ENCODE data around the gene GLIPR2.
"Not testable (repeated sequence)": the region's sequence is repeated elsewhere in the genome, so short reads cannot be mapped to it uniquely, and the experiment has no call there.

GLIPR2 gene

GRCh38 chr9:36136272-36136893 lies at the start of gene GLIPR2:
GLIPR2 (plus strand) TSS chr9:36136733; CDS start chr9:36136779, 46 bp downstream.
- peak; percentile 17 for DNase-seq

- DNase-seq, result not testable (repeated sequence)
These were observed 49.5 kb upstream of the GLIPR2 start for GRCh38 chr9:36087054-36087453.

DNA sequence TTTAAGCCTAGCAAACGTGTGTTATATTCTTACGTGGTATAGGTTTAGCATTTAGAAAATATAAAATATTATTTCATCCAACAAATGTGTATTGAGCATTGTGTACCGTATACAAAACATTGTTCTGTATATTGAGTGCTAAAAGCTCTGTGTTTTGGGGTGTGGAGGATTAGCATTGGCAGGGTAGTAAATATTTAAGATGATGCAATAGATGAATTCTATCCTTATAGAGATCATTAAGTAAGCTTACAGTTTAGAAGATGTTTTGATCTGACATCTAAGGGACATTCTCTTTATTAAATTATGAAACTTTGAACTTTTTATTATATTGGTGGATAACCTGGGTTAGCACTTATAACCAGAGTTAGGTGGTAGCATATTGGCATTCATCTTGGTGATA lies 48.5 kb upstream of the GLIPR2 start:
- DNase-seq, result no peak

DNA sequence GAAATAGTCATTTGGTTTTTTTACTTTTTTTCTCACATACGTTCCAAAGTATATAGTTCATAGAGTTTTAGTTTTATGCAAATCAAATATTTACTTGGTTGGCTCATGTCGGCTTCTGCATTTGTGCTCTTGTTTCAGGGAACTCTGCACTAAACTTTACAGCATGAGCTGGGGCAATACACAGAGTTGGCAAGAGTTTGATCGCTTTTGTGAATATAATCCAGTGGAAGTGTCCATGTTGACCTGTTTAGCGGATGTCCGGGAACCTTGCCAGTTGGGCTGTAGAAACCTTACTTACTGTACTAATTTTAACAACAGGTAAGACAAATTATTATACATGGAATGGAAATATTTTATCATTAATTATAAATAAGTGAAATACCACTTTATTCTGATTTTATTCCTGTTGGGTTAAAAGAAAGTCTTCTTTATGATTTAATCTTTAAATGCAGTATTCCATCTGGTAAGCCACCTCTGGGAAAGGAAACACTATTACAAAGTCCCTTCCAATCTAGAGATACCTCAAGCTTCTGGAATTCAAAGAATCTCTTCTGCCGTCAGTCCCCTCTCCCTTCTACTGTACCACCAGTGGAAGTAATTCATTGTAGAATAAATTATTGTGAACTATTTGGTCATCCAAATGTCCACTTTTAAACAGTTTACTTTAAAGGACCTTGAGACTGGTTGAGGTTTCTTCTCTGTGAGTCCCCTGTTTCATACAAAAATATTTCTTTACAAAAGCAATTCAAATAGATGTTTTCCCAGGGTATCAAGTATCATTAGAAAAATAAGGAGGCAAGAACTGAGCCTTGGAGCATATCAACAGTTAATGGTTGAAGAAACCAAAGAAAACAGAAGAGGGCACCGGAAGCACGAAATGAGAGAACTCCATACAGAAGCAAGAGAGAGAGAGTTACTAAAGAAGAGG lies 45.2 kb upstream of the GLIPR2 start:
- DNase-seq, result no peak

- DNase-seq, result no peak
These were observed 44.5 kb upstream of the GLIPR2 start for GRCh38 chr9:36092014-36092413.

GRCh38 chr9:36092509-36093215 lies 43.9 kb upstream of the GLIPR2 start:
- DNase-seq, result no peak

GRCh38 chr9:36093384-36093783 lies 43.1 kb upstream of the GLIPR2 start:
- no peak for DNase-seq

GRCh38 chr9:36099718-36100117 lies 36.8 kb upstream of the GLIPR2 start:
- DNase-seq, result no peak

- no peak for DNase-seq
These were observed 36.0 kb upstream of the GLIPR2 start for GRCh38 chr9:36100532-36100931.

DNA sequence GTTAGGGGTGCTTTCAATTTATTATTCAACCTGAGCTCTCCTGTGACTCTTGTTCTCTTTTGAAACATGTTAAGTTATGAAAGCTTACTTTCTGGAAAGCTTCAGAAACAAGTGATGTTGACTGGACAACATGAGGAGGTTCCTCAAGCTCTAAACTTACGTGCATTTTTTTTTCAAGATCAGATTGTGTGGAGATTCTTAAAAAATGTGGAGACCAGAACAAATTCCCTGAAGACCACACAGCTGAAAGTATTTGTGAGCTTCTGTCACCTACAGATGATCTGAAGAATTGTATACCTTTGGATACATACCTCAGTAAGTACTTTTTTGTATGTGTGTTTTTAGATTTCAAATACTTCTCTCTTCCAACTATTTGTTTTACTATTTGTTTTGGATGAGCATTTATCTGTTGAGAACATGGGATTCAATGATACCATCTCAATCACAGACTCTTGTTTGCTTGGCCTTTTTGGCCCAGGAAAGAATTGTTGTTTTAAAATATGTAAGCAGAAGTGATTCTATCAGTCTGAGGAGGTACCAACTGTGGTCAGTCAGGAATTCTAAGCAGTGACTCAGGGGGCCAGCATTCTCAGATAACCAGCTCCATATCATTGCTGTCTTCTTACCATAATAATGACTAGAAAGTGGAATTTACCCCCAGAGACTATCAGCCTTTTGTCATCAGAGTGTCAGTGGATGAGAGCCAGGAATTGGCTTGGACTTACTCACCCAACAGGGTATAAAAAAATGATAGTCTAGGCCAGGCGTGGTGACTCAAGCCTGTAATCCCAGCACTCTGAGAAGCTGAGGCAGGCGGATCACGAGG lies 34.4 kb upstream of the GLIPR2 start:
- DNase-seq, result no peak

DNA sequence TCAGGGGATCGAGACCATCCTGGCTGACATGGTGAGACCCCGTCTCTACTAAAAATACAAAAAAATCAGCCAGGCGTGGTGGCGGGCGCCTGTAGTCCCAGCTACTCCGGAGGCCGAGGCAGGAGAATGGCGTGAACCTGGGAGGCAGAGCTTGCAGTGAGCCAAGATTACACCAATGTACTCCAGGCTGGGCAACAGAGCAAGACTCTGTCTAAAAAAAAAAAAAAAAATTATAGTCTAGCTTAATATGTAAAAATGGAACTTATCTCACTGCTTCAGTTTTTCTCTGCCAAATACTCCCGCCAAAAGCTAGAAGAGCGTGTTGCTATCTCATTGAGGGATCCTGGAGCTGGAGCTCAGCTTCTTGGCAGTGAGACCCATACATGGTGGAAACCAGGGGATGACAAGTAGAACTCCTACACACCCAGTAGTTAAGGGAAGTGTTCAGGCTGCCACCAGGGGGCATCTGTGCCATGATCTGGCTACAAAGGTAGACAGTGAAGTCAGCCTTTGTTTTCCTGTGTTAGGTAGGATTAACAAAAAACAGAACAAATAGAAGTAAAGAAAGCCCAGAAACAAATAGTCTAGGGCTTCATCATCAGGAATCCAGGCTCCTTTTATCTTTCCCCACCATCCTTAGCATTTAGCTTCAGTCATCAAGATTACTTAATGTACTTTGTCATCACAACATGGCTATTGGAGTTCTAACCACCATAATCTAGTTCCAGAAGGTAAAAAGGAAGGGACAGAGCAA lies 33.6 kb upstream of the GLIPR2 start:
- DNase-seq, result peak; percentile 50

GRCh38 chr9:36109071-36109470 lies 27.5 kb upstream of the GLIPR2 start:
- no peak for DNase-seq

- no peak for DNase-seq
These were observed 26.1 kb upstream of the GLIPR2 start for GRCh38 chr9:36110434-36110833.

GRCh38 chr9:36112516-36112915 lies 24.0 kb upstream of the GLIPR2 start:
- DNase-seq, result no peak

DNA sequence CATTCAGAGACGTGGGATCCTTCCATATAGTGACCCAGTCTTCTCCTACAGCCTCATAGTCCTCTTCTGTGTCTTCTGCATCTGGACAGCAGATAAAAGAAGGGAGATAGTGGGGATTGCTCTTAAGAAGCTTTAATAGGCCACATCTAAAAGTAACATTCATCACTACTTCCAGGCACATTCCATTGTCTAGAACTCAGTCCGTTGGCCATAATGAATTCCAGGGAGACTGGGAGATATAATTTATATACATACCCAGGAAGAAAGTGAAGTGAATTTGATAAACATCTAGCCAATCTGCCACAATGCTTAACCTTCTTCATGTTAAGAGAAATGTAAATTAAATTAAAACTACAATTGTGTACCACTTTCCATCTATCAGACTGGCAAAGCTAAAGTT lies 22.5 kb upstream of the GLIPR2 start:
- DNase-seq, result no peak

- DNase-seq, result no peak
These were observed 19.9 kb upstream of the GLIPR2 start for GRCh38 chr9:36116593-36116992.

DNA sequence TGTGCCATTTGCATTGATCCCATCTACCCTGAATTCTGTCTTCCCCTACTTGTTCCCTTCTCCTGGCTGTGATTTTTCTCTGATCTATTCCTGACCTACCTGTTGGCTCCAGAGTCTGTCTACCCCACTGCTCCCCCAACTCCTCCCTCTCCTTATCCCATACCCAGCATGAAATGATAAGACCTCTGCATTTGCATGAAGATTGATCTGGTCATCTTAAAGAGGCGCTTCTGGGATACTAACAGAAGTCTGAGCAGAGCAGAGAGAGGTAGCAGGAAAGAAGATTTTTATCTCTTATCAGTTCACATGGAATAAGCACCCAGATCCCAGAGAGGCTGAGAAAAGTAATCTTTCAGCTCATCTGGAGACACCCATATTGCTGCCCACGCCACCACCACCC lies 18.3 kb upstream of the GLIPR2 start:
- no peak for DNase-seq

- DNase-seq, result no peak
These were observed 17.8 kb upstream of the GLIPR2 start for GRCh38 chr9:36118706-36119105.

GRCh38 chr9:36119476-36119875 lies 17.1 kb upstream of the GLIPR2 start:
- no peak for DNase-seq

- DNase-seq, result no peak
These were observed 15.8 kb upstream of the GLIPR2 start for GRCh38 chr9:36120705-36121104.

GRCh38 chr9:36121971-36122370 lies 14.6 kb upstream of the GLIPR2 start:
- no peak for DNase-seq

DNA sequence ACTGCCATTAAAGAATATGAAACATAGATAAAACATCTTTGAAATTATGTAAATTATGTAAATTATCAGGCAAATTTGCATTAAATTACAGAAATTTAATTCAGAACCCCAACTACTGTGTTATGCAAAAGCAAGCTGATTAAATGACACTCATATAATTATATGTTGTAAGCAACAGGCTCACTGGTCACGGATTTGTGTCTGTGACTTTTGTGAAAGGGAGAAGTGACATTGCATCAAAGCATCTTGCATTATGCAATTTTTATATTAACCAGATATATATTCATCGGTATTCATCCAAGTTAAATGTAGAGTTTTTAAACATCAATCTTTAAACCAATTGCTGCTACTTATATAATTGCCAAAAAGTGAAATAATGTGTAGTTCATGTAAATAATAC lies 13.0 kb upstream of the GLIPR2 start:
- DNase-seq, result no peak

Measured in NCI-H748 treated with DMSO at 0.1 percent for 48 hours (cell line).